ENCODE data around the gene ILKAP.

GRCh38 chr2:238154570-238154969 lies 48.9 kb downstream of the ILKAP start:
- TF ChIP-seq POLR2A (IDR thresholded peaks at IDR 0.05; ENCODE audit: low read length), result no peak
- no peak for TF ChIP-seq GATA1 (IDR thresholded peaks at IDR 0.05; ENCODE audit: low read depth, low read length)
